Thoracic aorta (tissue), 2 donors: Measurements from ENCODE around the gene TAGLN. TPM values are rescaled to one million over a fixed set of nuclear protein-coding genes. Genes with fewer than 3 reads are reported as not detected.
A peak's percentile ranks its signal among the peaks of the same experiment; 100 is the strongest.

Experiments used
- ATAC-seq: fragments of 150-250 bp; one replicate; pipeline ENCODE4 v1.8.0; 2017; ENCODE audit warnings: low read depth; ENCODE audit not compliant: insufficient number of reproducible peaks, low FRiP score
- DNase-seq: peaks from one replicate; pipeline ENCODE4 v3.0.0-alpha.2; 2020; ENCODE audit warnings: low spot score
- H3K27ac ChIP-seq, 2 donors: fragments of 200-600 bp; sonication (generic); 1 replicate in 1 of 2; 2 replicates in 1 of 2; pipeline ENCODE4 v1.5.1; 2016; ENCODE audit warnings: mild to moderate bottlenecking in 2 of 2, moderate library complexity in 2 of 2
- H3K27me3 ChIP-seq: fragments of 200-600 bp; sonication (generic); replicated peaks from 2 replicates; pipeline ENCODE4 v1.6.0; 2016; ENCODE audit warnings: mild to moderate bottlenecking; ENCODE audit not compliant: insufficient read depth
- H3K36me3 ChIP-seq: fragments of 200-600 bp; sonication (generic); one replicate; pipeline ENCODE4 v1.5.1; 2016
- H3K4me1 ChIP-seq, 2 donors: fragments of 200-600 bp; sonication (generic); 1 replicate in 1 of 2; 2 replicates in 1 of 2; pipeline versions ENCODE4 v1.5.1 to v1.6.0; 2016; ENCODE audit warnings: low read depth in 2 of 2, mild to moderate bottlenecking in 1 of 2; ENCODE audit not compliant: control insufficient read depth in 1 of 2
- H3K4me3 ChIP-seq: fragments of 200-600 bp; sonication (generic); 2 replicates; pipeline ENCODE4 v1.5.1; 2016; ENCODE audit warnings: mild to moderate bottlenecking
- H3K9me3 ChIP-seq: fragments of 200-600 bp; sonication (generic); 2 replicates; pipeline ENCODE4 v1.5.1; 2016
- total RNA-seq, 2 donors: library from RNA; depleted of rRNA; stranded (reverse); fragments of >200 nt; gene quantifications; one replicate each; pipeline versions ENCODE4 v1.1.0 to v1.2.3, GENCODE V29; 2016
- TF ChIP-seq, protein P1 (sequence below): fragments of 200-600 bp; sonication (generic); IDR thresholded peaks from one replicate; pipeline ENCODE4 v1.5.1; 2019; ENCODE audit warnings: antibody characterized with exemption

TAGLN gene
- over 10,000 TPM in 1 of 2 donors, 1,000 to 10,000 TPM in 1; 6,975 to 13,974 TPM for total RNA-seq

- H3K36me3 ChIP-seq, result peaks cover 37% of the 10 kb centered on the region
Measured at GRCh38 chr11:117199053-117199915, at the start of gene TAGLN. TSS of gene TAGLN (plus strand) at chr11:117199370. CDS start at chr11:117203014, 3,644 bp downstream.

GRCh38 chr11:117152066-117152465 is 47.1 kb upstream of the TAGLN start:
- H3K27me3 ChIP-seq, result no peaks in the 10 kb centered on the region
- peaks cover 22 to 42% of the 10 kb centered on the region in 2 donors for H3K4me1 ChIP-seq
- H3K4me3 ChIP-seq, result no peak overlapping the region
- ATAC-seq (no peak), DNase-seq (no peak)
- TF ChIP-seq, protein P1, sequence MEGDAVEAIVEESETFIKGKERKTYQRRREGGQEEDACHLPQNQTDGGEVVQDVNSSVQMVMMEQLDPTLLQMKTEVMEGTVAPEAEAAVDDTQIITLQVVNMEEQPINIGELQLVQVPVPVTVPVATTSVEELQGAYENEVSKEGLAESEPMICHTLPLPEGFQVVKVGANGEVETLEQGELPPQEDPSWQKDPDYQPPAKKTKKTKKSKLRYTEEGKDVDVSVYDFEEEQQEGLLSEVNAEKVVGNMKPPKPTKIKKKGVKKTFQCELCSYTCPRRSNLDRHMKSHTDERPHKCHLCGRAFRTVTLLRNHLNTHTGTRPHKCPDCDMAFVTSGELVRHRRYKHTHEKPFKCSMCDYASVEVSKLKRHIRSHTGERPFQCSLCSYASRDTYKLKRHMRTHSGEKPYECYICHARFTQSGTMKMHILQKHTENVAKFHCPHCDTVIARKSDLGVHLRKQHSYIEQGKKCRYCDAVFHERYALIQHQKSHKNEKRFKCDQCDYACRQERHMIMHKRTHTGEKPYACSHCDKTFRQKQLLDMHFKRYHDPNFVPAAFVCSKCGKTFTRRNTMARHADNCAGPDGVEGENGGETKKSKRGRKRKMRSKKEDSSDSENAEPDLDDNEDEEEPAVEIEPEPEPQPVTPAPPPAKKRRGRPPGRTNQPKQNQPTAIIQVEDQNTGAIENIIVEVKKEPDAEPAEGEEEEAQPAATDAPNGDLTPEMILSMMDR, result no peak
- no peaks in the 10 kb centered on the region for H3K36me3 ChIP-seq
- H3K9me3 ChIP-seq, result no peaks in the 10 kb centered on the region
- H3K27ac ChIP-seq, result no peak overlapping the region

More at GRCh38 chr11:117199053-117199915, at the start of gene TAGLN:
- TF ChIP-seq, protein P1, result no peak
- Histone ChIP-seq H3K27ac (peak within 1 kb of the TSS; percentile 99), H3K27me3 (no peaks in the 10 kb centered on the region), H3K4me1 (peaks cover 0 to 30% of the 10 kb centered on the region in 2 donors), H3K4me3 (peak within 1 kb of the TSS; percentile 81), H3K9me3 (no peaks in the 10 kb centered on the region)
- peak; percentile 85 for DNase-seq
- ATAC-seq, result peak; percentile 85

DNA sequence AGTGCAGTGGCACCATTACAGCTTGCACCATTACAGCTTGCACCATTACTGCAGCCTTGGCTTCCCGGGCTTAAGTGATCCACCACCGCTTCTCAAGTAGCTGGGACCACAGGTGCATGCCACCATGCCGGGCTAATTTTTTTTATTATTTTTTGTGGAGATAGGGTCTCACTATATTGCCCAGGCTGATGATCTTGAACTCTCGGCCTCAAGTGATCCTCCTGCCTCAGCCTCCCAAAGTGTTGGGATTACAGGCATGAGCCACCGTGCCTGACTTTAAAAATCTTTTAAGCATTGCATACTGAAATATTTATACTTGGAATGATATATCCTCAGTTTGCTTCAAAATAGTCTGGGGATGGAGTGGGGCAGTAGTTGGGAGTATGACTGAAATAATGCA is 44.7 kb upstream of the TAGLN start:
- no peaks in the 10 kb centered on the region for H3K9me3 ChIP-seq
- peaks cover 10 to 26% of the 10 kb centered on the region in 2 donors for H3K4me1 ChIP-seq
- DNase-seq (no peak), ATAC-seq (no peak)
- no peak overlapping the region for H3K27ac ChIP-seq
- no peaks in the 10 kb centered on the region for H3K27me3 ChIP-seq
- peaks cover 2% of the 10 kb centered on the region for H3K36me3 ChIP-seq
- H3K4me3 ChIP-seq, result no peak overlapping the region
- TF ChIP-seq, protein P1, result no peak

GRCh38 chr11:117157507-117157906 is 41.7 kb upstream of the TAGLN start:
- ATAC-seq (no peak), DNase-seq (no peak)
- no peak overlapping the region for H3K27ac ChIP-seq
- H3K9me3 ChIP-seq, result no peaks in the 10 kb centered on the region
- TF ChIP-seq, protein P1, result no peak
- peaks cover 0 to 16% of the 10 kb centered on the region in 2 donors for H3K4me1 ChIP-seq
- no peak overlapping the region for H3K4me3 ChIP-seq
- H3K36me3 ChIP-seq, result peaks cover 16% of the 10 kb centered on the region
- no peaks in the 10 kb centered on the region for H3K27me3 ChIP-seq

DNA sequence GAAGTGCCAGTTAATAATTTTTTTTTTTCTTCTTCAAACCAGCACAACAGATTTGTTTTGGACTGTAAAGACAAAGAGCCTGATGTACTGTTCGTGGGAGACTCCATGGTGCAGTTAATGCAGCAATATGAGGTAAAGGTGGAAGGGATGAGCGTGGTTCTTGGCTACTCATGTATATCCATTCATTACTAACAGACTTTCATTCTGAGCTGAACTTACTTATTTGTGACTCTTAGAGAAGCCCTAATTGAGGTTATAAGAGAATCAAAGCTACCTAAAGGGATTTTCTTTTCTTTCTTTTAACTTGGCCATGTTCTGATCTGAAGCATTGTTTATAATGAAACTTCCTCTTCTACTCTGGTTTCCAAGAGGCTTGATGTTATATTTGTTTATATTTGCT is 39.3 kb upstream of the TAGLN start:
- ATAC-seq (no peak), DNase-seq (no peak)
- TF ChIP-seq, protein P1, result no peak
- Histone ChIP-seq H3K27me3 (no peaks in the 10 kb centered on the region), H3K9me3 (no peaks in the 10 kb centered on the region), H3K36me3 (peaks cover 37% of the 10 kb centered on the region), H3K27ac (no peak overlapping the region), H3K4me1 (peaks cover 0 to 7% of the 10 kb centered on the region in 2 donors), H3K4me3 (no peak overlapping the region)
